ENCODE results near the gene NOL3. TPM values are rescaled to one million over a fixed set of nuclear protein-coding genes. Genes with fewer than 3 reads are reported as not detected.

The NOL3 gene
- total and polyA plus RNA-seq, 9 of the 15 experiments (the other 6 are each of a cell fraction or from before 2014, with no cell fraction given): 0.45 to 14.0 (median 5.4) TPM

- TF ChIP-seq ZNF592 (IDR thresholded peaks at IDR 0.05): no peak
- TF ChIP-seq THAP7 (CRISPR knock-in tag; IDR thresholded peaks at IDR 0.05): no peak
- no peak for TF ChIP-seq KDM4B (IDR thresholded peaks at IDR 0.05; ENCODE audit: borderline replicate concordance in 2 of 2, low read depth in 1 of 2)
- no peak for TF ChIP-seq RCOR1 (IDR thresholded peaks at IDR 0.05; ENCODE audit: borderline replicate concordance in 1 of 2, low read depth in 2 of 2, low read length in 2 of 2)
- no peak for TF ChIP-seq KDM1A (IDR thresholded peaks at IDR 0.05)
- no peak for TF ChIP-seq PTRF (tag; IDR thresholded peaks at IDR 0.05)
- no peak for TF ChIP-seq ZNF143 (CRISPR knock-in tag; IDR thresholded peaks at IDR 0.05)
- TF ChIP-seq NR2C1 (IDR thresholded peaks at IDR 0.05): no peak
- TF ChIP-seq NR2C1 (tag; IDR thresholded peaks at IDR 0.05): no peak
- no peak for TF ChIP-seq IRF2 (CRISPR knock-in tag; IDR thresholded peaks at IDR 0.05)
- no peak for TF ChIP-seq RAD21 (CRISPR knock-in tag; conservative IDR thresholded peaks at IDR 0.05 in 1 of 2, IDR thresholded peaks at IDR 0.05 in 1 of 2)
- no peak for TF ChIP-seq ETV6 (IDR thresholded peaks at IDR 0.05; ENCODE audit: borderline replicate concordance in 1 of 2, low read depth in 2 of 2, low read length in 1 of 2)
- no peak for TF ChIP-seq ETV6 (CRISPR knock-in tag; IDR thresholded peaks at IDR 0.05; ENCODE audit: borderline replicate concordance)
- peak; percentile 72 to 78 for TF ChIP-seq NRF1 (conservative IDR thresholded peaks at IDR 0.05 in 1 of 2, IDR thresholded peaks at IDR 0.05 in 1 of 2)
- no peak for TF ChIP-seq RBM17 (IDR thresholded peaks at IDR 0.05; ENCODE audit: borderline replicate concordance, low read depth, low read length)
- TF ChIP-seq ZNF57 (CRISPR knock-in tag; IDR thresholded peaks at IDR 0.05): no peak
- no peak for TF ChIP-seq ZEB2 (IDR thresholded peaks at IDR 0.05)
- no peak for TF ChIP-seq SNRNP70 (optimal IDR thresholded peaks at IDR 0.05; ENCODE audit: low read depth, low read length)
- no peak for TF ChIP-seq ILK (tag; IDR thresholded peaks at IDR 0.05; ENCODE audit: borderline replicate concordance, low read depth)
- TF ChIP-seq POLR3A (IDR thresholded peaks at IDR 0.05; ENCODE audit: borderline replicate concordance, extremely low read depth, insufficient read depth, insufficient read length): no peak
- no peak for TF ChIP-seq ZNF778 (CRISPR knock-in tag; IDR thresholded peaks at IDR 0.05)
- no peak for TF ChIP-seq KAT7 (CRISPR knock-in tag; IDR thresholded peaks at IDR 0.05; ENCODE audit: borderline replicate concordance)
- TF ChIP-seq CREBBP (IDR thresholded peaks at IDR 0.05; ENCODE audit: low read depth, low read length): no peak
Measured at GRCh38 chr16:67177743-67178699, 7.7 kb downstream of the NOL3 start (continued).
